Activated CD4-positive, CD25-positive, alpha-beta regulatory T cell treated with anti-CD3 and anti-CD28 coated beads, Interleukin-2, amount 50 U/mL, for 16 hours (primary cell): Measurements from ENCODE around the gene MECP2.
"Not testable (repeated sequence)": the region's sequence is repeated elsewhere in the genome, so short reads cannot be mapped to it uniquely, and the experiment has no call there.

Experiments used
- DNase-seq: peaks from one replicate; pipeline ENCODE4 v3.0.0-alpha.2; 2020; ENCODE audit warnings: low read depth, low spot score

The MECP2 gene

GRCh38 chrX:153993978-153994377 is 103.5 kb downstream of the MECP2 start:
- no peak for DNase-seq

GRCh38 chrX:153993079-153993478 is 104.4 kb downstream of the MECP2 start:
- no peak for DNase-seq

GRCh38 chrX:153992180-153992579 is 105.3 kb downstream of the MECP2 start:
- DNase-seq = no peak

GRCh38 chrX:153991013-153991580 is 106.4 kb downstream of the MECP2 start:
- no peak for DNase-seq

GRCh38 chrX:153989973-153990655 is 107.4 kb downstream of the MECP2 start:
- no peak for DNase-seq

GRCh38 chrX:153988493-153988892 is 109.0 kb downstream of the MECP2 start:
- DNase-seq = no peak

DNA sequence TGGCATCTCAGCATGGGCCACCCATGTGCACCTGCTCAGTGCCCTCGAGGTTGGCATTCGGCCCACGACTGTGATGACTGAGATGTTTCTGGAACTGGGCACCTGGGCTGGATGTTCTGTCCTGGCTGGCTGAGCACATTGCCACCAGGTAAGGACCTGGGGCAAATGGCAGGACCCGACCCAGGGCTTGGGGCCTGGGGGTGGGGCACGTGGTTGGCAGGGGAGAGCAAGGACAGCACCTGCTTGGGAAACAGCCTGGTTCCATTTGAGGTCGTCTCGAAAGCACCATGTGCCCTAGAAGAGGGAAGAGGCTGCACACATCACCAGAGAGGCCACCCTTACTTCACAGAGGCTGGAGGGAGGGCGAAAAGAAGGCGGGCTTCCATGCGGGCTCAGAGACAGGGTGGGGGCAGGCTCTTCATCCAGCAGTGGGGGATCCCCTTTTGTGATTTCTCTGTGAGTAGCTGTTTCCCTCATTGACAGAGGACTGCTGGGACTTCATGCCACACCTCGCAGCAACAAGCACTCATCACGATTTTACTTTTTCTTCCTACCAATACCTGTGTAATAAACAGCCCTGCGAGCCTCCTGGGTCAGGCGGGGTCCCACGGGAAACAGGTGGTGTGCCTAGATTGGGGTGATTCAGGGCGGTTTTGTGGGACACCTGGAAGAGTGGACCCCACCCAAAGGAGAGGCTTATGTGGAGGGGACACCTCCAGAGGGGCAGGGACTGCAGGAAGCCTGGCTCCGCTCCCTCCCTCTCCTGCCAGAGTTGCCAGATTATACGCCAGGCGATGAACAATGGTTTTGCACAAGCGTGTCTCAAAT is 113.0 kb downstream of the MECP2 start:
- no peak for DNase-seq

DNA sequence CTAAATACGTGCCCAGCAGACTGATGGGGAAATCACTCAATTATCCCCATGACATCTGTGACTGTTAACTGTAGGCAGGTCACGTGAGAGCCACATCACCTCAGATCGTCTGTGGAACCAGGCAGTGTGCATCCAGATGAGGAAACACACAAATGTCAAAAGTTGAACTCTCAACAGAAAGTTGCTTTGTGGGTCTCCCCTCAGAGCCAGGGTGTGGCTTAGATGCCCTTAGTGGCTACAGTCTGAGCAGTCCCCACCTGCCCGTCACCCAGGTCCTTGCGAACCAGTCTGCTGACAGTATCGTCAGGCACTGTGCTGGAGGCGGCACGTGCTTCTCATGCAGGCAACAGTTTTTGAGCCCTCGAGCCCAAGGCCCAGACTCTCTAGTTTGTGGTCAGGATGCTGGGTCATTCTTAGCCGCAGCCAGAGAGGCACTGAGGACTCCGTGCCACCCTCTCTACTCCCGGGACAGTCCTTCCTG is 114.2 kb downstream of the MECP2 start:
- no peak for DNase-seq

DNA sequence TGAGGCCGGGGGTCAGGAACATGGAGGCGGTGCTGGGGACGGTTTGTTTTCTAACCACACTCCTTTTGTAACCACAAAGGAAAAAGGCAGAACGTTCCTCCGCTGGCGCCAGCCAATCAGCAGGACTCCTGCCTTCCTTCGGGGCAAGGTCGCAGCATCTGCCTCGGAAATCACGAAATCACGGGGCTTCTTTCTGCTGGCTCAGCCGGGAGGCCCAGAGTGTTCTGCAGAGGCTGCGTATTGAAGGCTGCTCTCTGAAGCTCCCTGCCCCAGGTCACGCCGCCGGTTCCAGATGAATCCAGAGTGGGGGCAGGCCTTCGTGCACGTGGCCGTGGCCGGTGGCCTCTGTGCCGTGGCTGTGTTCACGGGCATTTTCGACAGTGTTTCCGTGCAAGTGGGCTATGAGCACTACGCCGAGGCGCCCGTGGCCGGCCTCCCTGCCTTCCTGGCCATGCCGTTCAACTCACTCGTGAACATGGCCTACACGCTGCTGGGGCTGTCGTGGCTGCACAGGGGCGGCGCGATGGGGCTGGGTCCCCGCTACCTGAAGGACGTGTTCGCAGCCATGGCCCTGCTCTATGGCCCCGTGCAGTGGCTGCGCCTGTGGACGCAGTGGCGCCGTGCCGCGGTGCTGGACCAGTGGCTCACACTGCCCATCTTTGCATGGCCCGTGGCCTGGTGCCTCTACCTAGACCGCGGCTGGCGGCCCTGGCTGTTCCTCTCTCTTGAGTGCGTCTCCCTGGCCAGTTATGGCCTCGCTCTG is 115.6 kb downstream of the MECP2 start:
- DNase-seq = no peak

DNA sequence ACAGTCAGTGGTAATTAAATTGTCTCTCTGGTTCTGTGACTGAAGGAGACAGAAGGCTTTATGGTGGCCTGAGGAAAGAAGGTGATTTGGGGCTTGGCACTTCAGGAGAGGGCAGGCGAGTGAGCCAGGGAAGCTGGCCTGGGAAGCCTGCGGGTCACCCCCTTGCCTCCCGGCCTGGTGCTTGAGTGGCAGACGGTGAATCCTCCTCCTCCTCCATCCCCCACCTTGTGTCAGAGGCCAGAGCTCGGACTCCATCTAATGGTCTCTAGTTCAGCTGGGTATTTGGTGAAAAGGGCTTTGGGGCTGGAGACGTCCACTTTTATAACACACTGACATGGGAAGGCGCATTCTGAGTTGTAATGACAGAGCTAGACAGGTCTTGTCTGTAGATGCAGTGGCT is 116.3 kb downstream of the MECP2 start:
- DNase-seq = no peak

DNA sequence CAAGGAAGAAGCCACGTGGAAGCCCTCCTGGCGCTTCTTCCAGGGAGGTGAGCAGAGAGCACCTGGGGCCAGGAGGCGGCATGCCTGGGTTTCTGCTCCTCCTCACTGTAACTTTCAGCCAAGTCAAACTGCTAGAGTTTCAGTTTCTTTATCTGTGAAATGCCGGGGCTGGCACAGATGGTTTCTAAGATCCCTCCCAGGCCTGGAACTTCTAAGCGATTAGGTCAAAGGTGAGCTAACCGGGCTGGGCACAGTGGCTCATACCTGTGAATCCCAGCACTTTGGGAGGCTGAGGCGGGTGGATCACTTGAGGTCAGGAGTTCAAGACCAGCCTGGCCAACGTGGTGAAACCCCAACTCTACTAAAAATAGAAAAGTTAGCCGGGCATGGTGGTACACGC is 117.1 kb downstream of the MECP2 start:
- not testable (repeated sequence) for DNase-seq

GRCh38 chrX:153974726-153975286 is 122.7 kb downstream of the MECP2 start:
- no peak for DNase-seq

- no peak for DNase-seq
Measured at GRCh38 chrX:153974003-153974725, 123.4 kb downstream of the MECP2 start.

DNA sequence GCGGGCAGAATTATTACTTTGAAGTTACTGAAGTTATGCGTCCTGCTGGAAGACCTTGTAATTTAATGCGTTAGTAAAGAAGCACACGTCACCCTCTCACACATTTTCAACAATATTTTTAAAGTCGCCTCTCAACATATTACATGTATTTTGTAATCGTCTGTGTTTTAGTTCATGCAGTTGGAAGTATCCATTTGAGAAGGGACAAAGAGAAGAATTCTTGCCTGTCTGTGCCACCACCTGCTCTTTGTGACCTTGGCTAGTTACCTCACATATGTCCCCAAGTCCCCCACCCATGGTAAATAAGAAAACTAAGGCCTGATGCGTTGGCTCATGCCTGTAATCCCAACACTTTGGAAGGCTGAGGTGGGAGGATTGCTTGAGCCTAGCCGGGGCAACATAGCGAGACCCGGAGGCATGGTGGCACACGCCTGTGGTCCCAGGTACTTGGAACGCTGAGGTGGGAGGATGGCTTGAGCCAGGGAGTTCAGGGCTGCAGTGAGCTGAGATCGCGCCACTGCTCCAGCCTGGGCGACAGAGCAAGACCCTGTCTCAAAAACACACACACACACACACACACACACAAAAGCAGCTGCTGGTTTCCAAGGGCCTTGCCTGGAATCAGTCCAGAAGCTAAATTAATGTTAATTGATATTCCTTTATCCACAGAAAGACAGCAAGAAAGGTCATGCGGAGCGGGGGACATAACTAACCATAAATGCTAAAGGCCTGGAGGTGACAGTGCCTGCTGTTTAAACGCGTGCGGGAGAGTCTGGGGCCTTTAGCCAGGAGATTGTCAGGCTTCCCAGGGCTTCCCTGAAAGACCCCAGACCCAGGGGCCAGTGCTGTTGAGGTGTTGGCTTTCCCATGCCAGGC is 124.2 kb downstream of the MECP2 start:
- no peak for DNase-seq

- DNase-seq = peak; percentile 72
Measured at GRCh38 chrX:153972368-153973126, 125.0 kb downstream of the MECP2 start, which contains the start of gene TMEM187. TMEM187 (plus strand) TSS chrX:153972754; CDS start chrX:153982063, 9,309 bp downstream.
